PC-9 (cell line): ENCODE data around the gene SH3PXD2B. TPM values are rescaled to one million over a fixed set of nuclear protein-coding genes. Genes with fewer than 3 reads are reported as not detected.

Experiments
- BruUV-seq: library from RNA; stranded (reverse); fragments of 400-500 nt; replicated peaks from 2 replicates; lab custom pipeline; 2021; lab: Mats Ljungman, UMichigan
- CTCF ChIA-PET: fragments of 300-600 bp; sonication (Branson Sonifier 250); formaldehyde crosslinking; loops from one replicate; lab custom pipeline; 2022; ENCODE audit warnings: antibody characterized with exemption; lab: Charles Lee
- POLR2A ChIA-PET: fragments of 300-600 bp; sonication (Branson Sonifier 250); formaldehyde crosslinking; loops from one replicate; lab custom pipeline; 2022; ENCODE audit warnings: antibody characterized with exemption; ENCODE audit not compliant: unreplicated experiment; lab: Charles Lee
- DNase-seq, 2 experiments: peaks; one replicate each; pipeline versions ENCODE4 v3.0.0 to v3.0.0-alpha.2; 2015 to 2022; ENCODE audit warnings: mixed read lengths in 1 of 2
- H2AFZ ChIP-seq: fragments of 200-600 bp; sonication (generic); 2 replicates; pipeline ENCODE4 v1.8.1; 2017; ENCODE audit warnings: antibody characterized with exemption
- H3F3A ChIP-seq: fragments of 200-600 bp; sonication (generic); 2 replicates; pipeline ENCODE4 v1.8.1; 2017; ENCODE audit warnings: antibody characterized with exemption, mild to moderate bottlenecking, low read depth; ENCODE audit not compliant: insufficient read depth
- H3K27ac ChIP-seq: fragments of 200-600 bp; sonication (generic); 2 replicates; pipeline ENCODE4 v1.6.1; 2016; ENCODE audit warnings: mixed run types
- H3K27me3 ChIP-seq: fragments of 200-600 bp; sonication (generic); 2 replicates; pipeline ENCODE4 v1.6.1; 2016; ENCODE audit warnings: low read depth, mixed run types; ENCODE audit not compliant: insufficient read depth
- H3K36me3 ChIP-seq: fragments of 200-600 bp; sonication (generic); 2 replicates; pipeline ENCODE4 v1.6.1; 2016; ENCODE audit warnings: low read depth, mixed run types
- H3K4me1 ChIP-seq: fragments of 200-600 bp; sonication (generic); replicated peaks from 2 replicates; pipeline ENCODE4 v1.6.1; 2016; ENCODE audit warnings: mixed run types; ENCODE audit not compliant: insufficient read depth
- H3K4me2 ChIP-seq: fragments of 200-600 bp; sonication (generic); 2 replicates; pipeline ENCODE4 v1.6.1; 2017; ENCODE audit warnings: mixed run types
- H3K4me3 ChIP-seq: fragments of 200-600 bp; sonication (generic); 2 replicates; pipeline ENCODE4 v1.6.1; 2016; ENCODE audit warnings: mixed run types
- H3K79me2 ChIP-seq: fragments of 200-600 bp; sonication (generic); 2 replicates; pipeline ENCODE4 v1.6.1; 2017; ENCODE audit warnings: low read depth, mixed run types
- H3K9me2 ChIP-seq: fragments of 200-600 bp; sonication (generic); 2 replicates; pipeline ENCODE4 v1.8.1; 2017; ENCODE audit warnings: mild to moderate bottlenecking; ENCODE audit not compliant: insufficient read depth
- H3K9me3 ChIP-seq: fragments of 200-600 bp; sonication (generic); 2 replicates; pipeline ENCODE4 v1.8.1; 2016; ENCODE audit warnings: low read depth; ENCODE audit not compliant: insufficient read depth
- H4K20me1 ChIP-seq: fragments of 200-600 bp; sonication (generic); 2 replicates; pipeline ENCODE4 v1.8.1; 2017; ENCODE audit not compliant: insufficient read depth
- CTCF ChIP-seq: fragments of 200-600 bp; sonication (generic); conservative IDR thresholded peaks from 2 replicates; pipeline ENCODE4 v1.6.1; 2017; ENCODE audit warnings: mixed run types, antibody characterized with exemption, mild to moderate bottlenecking, moderate library complexity
- EZH2 ChIP-seq: fragments of 200-600 bp; sonication (generic); IDR thresholded peaks from 2 replicates; pipeline ENCODE4 v1.8.0; 2017; ENCODE audit warnings: antibody characterized with exemption, low read depth
- intact Hi-C: fragments of 100-400 bp; cut with micrococcal nuclease; formaldehyde crosslinking; loops from one replicate; pipeline ENCODE4 v1.10.0; 2022; ENCODE audit not compliant: unreplicated experiment
- total RNA-seq: library from RNA; stranded (reverse); gene quantifications from 2 replicates; pipeline ENCODE4 v1.2.3, GENCODE V29; 2021

The SH3PXD2B gene
- total RNA-seq, 1 experiment from 2014 or later: 29.3 TPM

- ChIA-PET POLR2A (no interaction called here), CTCF (interaction anchor here (1.1 kb wide), 1 partner anchor 9 kb away, joined by 4 read pairs; no protein-coding TSS in a partner anchor)
- H3K4me2 ChIP-seq: peak overlapping the region; percentile 43; the same call in 1 of the 2 replicates
- BruUV-seq: no TSS peak
- no peak for TF ChIP-seq CTCF
- H3K27me3 ChIP-seq: no peaks in the 10 kb centered on the region
- no peak overlapping the region for H3K27ac ChIP-seq
- no peak for DNase-seq
- H3K36me3 ChIP-seq: no peaks in the 10 kb centered on the region
- H4K20me1 ChIP-seq: no peaks in the 10 kb centered on the region
- no peaks in the 10 kb centered on the region; the same call in 1 of the 2 replicates for H3F3A ChIP-seq
- H3K9me2 ChIP-seq: no peaks in the 10 kb centered on the region
- H2AFZ ChIP-seq: no peak overlapping the region
- no peak overlapping the region for H3K4me3 ChIP-seq
- intact Hi-C loops: no loop called here
- H3K9me3 ChIP-seq: no peaks in the 10 kb centered on the region
- no peaks in the 10 kb centered on the region for H3K79me2 ChIP-seq
- H3K4me1 ChIP-seq: peaks cover 16% of the 10 kb centered on the region
Observed at GRCh38 chr5:172444110-172444510, 10.2 kb downstream of the SH3PXD2B start.

- Histone ChIP-seq H3K4me2 (peak overlapping the region; percentile 43; the same call in 1 of the 2 replicates), H3K4me1 (peaks cover 18% of the 10 kb centered on the region), H3K9me3 (no peaks in the 10 kb centered on the region), H3K4me3 (no peak overlapping the region), H3F3A (no peaks in the 10 kb centered on the region; the same call in 1 of the 2 replicates), H2AFZ (no peak overlapping the region), H3K9me2 (no peaks in the 10 kb centered on the region), H3K27ac (no peak overlapping the region), H3K27me3 (no peaks in the 10 kb centered on the region), H3K79me2 (no peaks in the 10 kb centered on the region), H3K36me3 (no peaks in the 10 kb centered on the region), H4K20me1 (no peaks in the 10 kb centered on the region)
- peak; percentile 73 to 78 for DNase-seq
- no TSS peak for BruUV-seq
- CTCF ChIA-PET: interaction anchor here (1.1 kb wide), 1 partner anchor 10 kb away, joined by 4 read pairs; no protein-coding TSS in a partner anchor
- POLR2A ChIA-PET: no interaction called here
- intact Hi-C loops: no loop called here
- TF ChIP-seq CTCF (no peak), EZH2 (no peak)
Observed at GRCh38 chr5:172443441-172444109, 10.8 kb downstream of the SH3PXD2B start.

GRCh38 chr5:172442592-172442991 is 11.7 kb downstream of the SH3PXD2B start:
- no peak for TF ChIP-seq EZH2
- no peak for TF ChIP-seq CTCF
- H3K4me2 ChIP-seq: no peak overlapping the region
- no peak overlapping the region for H2AFZ ChIP-seq
- DNase-seq: no peak
- H3K9me2 ChIP-seq: no peaks in the 10 kb centered on the region
- no peaks in the 10 kb centered on the region for H3K9me3 ChIP-seq
- peaks cover 28% of the 10 kb centered on the region for H3K4me1 ChIP-seq
- H4K20me1 ChIP-seq: no peaks in the 10 kb centered on the region
- no peaks in the 10 kb centered on the region for H3K27me3 ChIP-seq
- no peaks in the 10 kb centered on the region; the same call in 1 of the 2 replicates for H3F3A ChIP-seq
- no peaks in the 10 kb centered on the region for H3K36me3 ChIP-seq
- BruUV-seq: no TSS peak
- H3K27ac ChIP-seq: no peak overlapping the region
- ChIA-PET POLR2A (no interaction called here), CTCF (no interaction called here)
- no peak overlapping the region for H3K4me3 ChIP-seq
- intact Hi-C loops: no loop called here
- no peaks in the 10 kb centered on the region for H3K79me2 ChIP-seq
